Gastrocnemius medialis (tissue), 4 donors: ENCODE measurements around the gene ISCA2.

Experiments used
- POLR2A ChIP-seq, 2 donors: fragments of 450-650 bp; IDR thresholded peaks; one replicate each; pipeline ENCODE4 v1.6.1; 2017; ENCODE audit warnings: antibody characterized with exemption in 2 of 2, mild to moderate bottlenecking in 2 of 2, moderate library complexity in 2 of 2
- TF ChIP-seq, protein P1 (sequence below), 5 experiments: fragments of 450-650 bp in 3 of 5; fragments of 200-600 bp in 2 of 5; sonication (generic) in 2 of 5; IDR thresholded peaks in 4 of 5; conservative IDR thresholded peaks in 1 of 5; 1 replicate in 4 of 5; 2 replicates in 1 of 5; pipeline ENCODE4 v1.5.1; 2016 to 2019; ENCODE audit warnings: antibody characterized with exemption in 5 of 5, mild to moderate bottlenecking in 3 of 5, moderate library complexity in 3 of 5

GRCh38 chr14:74480046-74480445 is 13.5 kb upstream of the ISCA2 start:
- TF ChIP-seq POLR2A (IDR thresholded peaks at IDR 0.05) = no peak
- TF ChIP-seq, protein P1, sequence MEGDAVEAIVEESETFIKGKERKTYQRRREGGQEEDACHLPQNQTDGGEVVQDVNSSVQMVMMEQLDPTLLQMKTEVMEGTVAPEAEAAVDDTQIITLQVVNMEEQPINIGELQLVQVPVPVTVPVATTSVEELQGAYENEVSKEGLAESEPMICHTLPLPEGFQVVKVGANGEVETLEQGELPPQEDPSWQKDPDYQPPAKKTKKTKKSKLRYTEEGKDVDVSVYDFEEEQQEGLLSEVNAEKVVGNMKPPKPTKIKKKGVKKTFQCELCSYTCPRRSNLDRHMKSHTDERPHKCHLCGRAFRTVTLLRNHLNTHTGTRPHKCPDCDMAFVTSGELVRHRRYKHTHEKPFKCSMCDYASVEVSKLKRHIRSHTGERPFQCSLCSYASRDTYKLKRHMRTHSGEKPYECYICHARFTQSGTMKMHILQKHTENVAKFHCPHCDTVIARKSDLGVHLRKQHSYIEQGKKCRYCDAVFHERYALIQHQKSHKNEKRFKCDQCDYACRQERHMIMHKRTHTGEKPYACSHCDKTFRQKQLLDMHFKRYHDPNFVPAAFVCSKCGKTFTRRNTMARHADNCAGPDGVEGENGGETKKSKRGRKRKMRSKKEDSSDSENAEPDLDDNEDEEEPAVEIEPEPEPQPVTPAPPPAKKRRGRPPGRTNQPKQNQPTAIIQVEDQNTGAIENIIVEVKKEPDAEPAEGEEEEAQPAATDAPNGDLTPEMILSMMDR (IDR thresholded peaks at IDR 0.05 in 4 of 5, conservative IDR thresholded peaks at IDR 0.05 in 1 of 5) = no peak
